Measurements from ENCODE around the gene PIK3IP1.
"Not testable (repeated sequence)": the region's sequence is repeated elsewhere in the genome, so short reads cannot be mapped to it uniquely, and the experiment has no call there.

Gene PIK3IP1

DNA sequence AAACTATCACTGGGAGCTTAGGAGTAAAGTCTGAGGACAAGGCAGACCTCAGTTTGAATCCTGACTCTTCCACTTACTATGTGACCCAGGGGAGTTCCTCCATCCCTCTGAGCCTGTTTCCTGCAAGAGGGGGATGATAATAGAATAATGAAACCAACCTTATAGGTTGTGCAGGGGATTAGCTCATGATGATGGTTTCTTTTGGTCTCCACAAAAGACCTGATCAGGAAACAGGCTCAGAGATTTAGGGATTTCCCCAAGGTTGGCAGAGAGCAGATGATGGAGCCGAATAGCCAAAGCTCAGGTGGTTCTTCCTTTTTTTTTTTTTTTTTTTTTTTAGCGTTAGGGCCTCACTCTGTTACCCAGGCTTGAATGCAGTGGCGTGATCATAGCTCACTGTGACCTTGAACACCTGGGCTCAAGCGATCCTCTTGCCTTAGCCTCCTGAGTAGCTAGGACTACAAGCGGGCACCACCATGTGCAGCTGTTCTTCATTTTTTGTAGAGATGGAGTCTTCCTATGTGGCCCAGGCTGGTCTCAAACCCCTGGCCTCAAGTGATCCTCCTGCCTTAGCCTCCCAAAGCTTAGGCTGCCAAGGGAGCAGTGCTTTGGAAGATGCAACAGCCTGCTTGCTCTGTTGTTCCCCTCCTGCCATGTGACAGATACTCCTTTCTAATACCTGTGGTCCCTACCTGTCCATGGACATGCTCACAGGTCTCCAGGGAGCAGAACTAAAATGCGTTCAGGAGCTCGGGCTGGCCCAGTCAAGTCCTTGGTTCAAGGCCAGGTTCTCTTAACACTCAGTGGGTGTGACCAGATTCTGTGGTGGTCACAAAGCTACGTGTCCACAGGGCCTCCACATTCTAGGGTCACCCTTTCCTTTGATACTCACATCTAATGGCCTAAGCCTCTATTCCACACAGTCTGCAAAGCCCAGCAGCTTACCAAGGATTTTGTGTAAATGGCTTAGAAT is 31.6 kb upstream of the PIK3IP1 start:
- Histone ChIP-seq H3K27ac (no peak overlapping the region), H3K9me3 (no peaks in the 10 kb centered on the region), H3K27me3 (no peaks in the 10 kb centered on the region), H3K4me3 (ENCODE audit: low read depth in 1 of 2, low read length in 1 of 2) (no peak overlapping the region), H3K36me3 (peaks cover 45% of the 10 kb centered on the region), H3K4me1 (ENCODE audit: control insufficient read depth in 1 of 2, insufficient read depth in 1 of 2, low read depth in 1 of 2, low read length in 1 of 2) (peaks cover under 1 to 1% of the 10 kb centered on the region in 2 experiments)
- TF ChIP-seq CTCF (IDR thresholded peaks at IDR 0.05), result no peak

- Histone ChIP-seq H3K27me3 (no peaks in the 10 kb centered on the region), H3K27ac (no peak overlapping the region), H3K36me3 (peaks cover 20% of the 10 kb centered on the region), H3K9me3 (no peaks in the 10 kb centered on the region), H3K4me1 (ENCODE audit: control insufficient read depth in 1 of 2, insufficient read depth in 1 of 2, low read depth in 1 of 2, low read length in 1 of 2) (no peaks in the 10 kb centered on the region), H3K4me3 (ENCODE audit: low read depth in 1 of 2, low read length in 1 of 2) (no peak overlapping the region)
- no peak for TF ChIP-seq CTCF (IDR thresholded peaks at IDR 0.05)
Measured at GRCh38 chr22:31321421-31321820, 29.1 kb upstream of the PIK3IP1 start.

DNA sequence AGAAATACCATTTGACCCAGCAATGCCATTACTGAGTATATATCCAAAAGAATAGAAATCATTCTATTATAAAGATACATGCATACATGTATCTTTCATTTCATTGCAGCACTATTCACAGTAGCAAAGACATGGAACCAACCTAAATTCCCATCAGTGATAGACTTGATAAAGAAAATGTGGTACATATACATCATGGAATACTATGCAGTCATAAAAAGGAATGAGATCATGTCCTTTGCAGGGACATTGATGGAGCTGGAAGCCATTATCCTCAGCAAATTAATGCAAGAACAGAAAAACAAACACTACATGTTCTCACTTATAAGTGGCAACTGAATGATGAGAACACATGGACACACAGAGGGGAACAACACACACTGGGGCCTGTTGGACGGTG is 21.9 kb upstream of the PIK3IP1 start:
- H3K27me3 ChIP-seq; H3K9me3 ChIP-seq; H3K4me3 ChIP-seq (ENCODE audit: low read depth in 1 of 2, low read length in 1 of 2); H3K36me3 ChIP-seq; H3K4me1 ChIP-seq (ENCODE audit: control insufficient read depth in 1 of 2, insufficient read depth in 1 of 2, low read depth in 1 of 2, low read length in 1 of 2); H3K27ac ChIP-seq: not testable (repeated sequence)

- TF ChIP-seq CTCF (IDR thresholded peaks at IDR 0.05), result peak; percentile 86
- no peak overlapping the region for H3K4me3 ChIP-seq (ENCODE audit: low read depth in 1 of 2, low read length in 1 of 2)
- no peaks in the 10 kb centered on the region for H3K27me3 ChIP-seq
- no peaks in the 10 kb centered on the region for H3K36me3 ChIP-seq
- no peaks in the 10 kb centered on the region for H3K4me1 ChIP-seq (ENCODE audit: control insufficient read depth in 1 of 2, insufficient read depth in 1 of 2, low read depth in 1 of 2, low read length in 1 of 2)
- no peaks in the 10 kb centered on the region for H3K9me3 ChIP-seq
- H3K27ac ChIP-seq, result no peak overlapping the region
Measured at GRCh38 chr22:31313366-31314147, 21.3 kb upstream of the PIK3IP1 start.

DNA sequence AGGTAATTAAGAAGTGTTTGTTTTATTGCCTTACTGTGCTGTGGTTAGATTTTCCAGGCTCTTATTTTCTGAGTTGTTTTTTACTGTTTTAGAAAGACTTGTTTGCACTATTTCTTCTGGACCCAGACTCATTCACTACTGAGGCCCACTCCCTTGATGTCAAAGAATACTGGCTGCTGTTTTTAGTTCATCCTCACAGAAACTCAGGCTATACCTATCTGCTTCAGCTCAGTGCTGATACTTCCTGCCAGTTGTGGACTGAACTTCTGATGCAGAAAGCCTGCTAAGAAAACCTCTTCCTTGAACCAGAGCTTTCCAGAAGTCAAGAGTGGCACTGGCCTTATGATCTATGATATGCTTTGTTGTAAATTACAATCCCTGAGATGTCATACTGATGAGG is 15.9 kb upstream of the PIK3IP1 start:
- no peak overlapping the region for H3K27ac ChIP-seq
- TF ChIP-seq CTCF (IDR thresholded peaks at IDR 0.05), result no peak

DNA sequence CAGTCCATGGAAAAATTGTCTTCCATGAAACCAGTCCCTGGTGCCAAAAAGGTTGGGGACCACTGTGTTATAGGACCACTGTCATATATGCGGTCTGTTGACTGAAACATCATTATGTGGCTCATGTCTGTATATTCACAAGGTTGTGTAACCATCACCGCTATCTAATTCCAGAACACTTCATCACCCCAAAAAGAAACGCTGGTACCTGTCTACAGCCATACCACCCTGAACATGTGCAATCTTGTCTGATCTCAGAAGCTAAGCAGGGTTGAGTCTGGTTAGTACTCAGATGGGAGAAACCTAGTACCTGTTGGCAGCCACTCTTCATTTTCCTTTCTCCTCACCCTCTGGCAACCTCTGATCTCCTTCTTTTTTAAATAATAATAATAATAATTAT is 12.9 kb upstream of the PIK3IP1 start:
- no peaks in the 10 kb centered on the region for H3K4me1 ChIP-seq (ENCODE audit: control insufficient read depth in 1 of 2, insufficient read depth in 1 of 2, low read depth in 1 of 2, low read length in 1 of 2)
- no peaks in the 10 kb centered on the region for H3K9me3 ChIP-seq
- no peak overlapping the region for H3K4me3 ChIP-seq (ENCODE audit: low read depth in 1 of 2, low read length in 1 of 2)
- no peaks in the 10 kb centered on the region for H3K36me3 ChIP-seq
- TF ChIP-seq CTCF (IDR thresholded peaks at IDR 0.05), result no peak
- H3K27me3 ChIP-seq, result peaks cover 18% of the 10 kb centered on the region
- H3K27ac ChIP-seq, result no peak overlapping the region

More for the DNA sequence above, 15.9 kb upstream of the PIK3IP1 start:
- H3K36me3 ChIP-seq, result no peaks in the 10 kb centered on the region
- peaks cover 8% of the 10 kb centered on the region for H3K27me3 ChIP-seq
- no peak overlapping the region for H3K4me3 ChIP-seq (ENCODE audit: low read depth in 1 of 2, low read length in 1 of 2)
- no peaks in the 10 kb centered on the region for H3K4me1 ChIP-seq (ENCODE audit: control insufficient read depth in 1 of 2, insufficient read depth in 1 of 2, low read depth in 1 of 2, low read length in 1 of 2)
- no peaks in the 10 kb centered on the region for H3K9me3 ChIP-seq

Measured in neutrophil (primary cell).